ENCODE results near the gene GANAB.
"Not testable (repeated sequence)": the region's sequence is repeated elsewhere in the genome, so short reads cannot be mapped to it uniquely, and the experiment has no call there.

The GANAB gene

DNA sequence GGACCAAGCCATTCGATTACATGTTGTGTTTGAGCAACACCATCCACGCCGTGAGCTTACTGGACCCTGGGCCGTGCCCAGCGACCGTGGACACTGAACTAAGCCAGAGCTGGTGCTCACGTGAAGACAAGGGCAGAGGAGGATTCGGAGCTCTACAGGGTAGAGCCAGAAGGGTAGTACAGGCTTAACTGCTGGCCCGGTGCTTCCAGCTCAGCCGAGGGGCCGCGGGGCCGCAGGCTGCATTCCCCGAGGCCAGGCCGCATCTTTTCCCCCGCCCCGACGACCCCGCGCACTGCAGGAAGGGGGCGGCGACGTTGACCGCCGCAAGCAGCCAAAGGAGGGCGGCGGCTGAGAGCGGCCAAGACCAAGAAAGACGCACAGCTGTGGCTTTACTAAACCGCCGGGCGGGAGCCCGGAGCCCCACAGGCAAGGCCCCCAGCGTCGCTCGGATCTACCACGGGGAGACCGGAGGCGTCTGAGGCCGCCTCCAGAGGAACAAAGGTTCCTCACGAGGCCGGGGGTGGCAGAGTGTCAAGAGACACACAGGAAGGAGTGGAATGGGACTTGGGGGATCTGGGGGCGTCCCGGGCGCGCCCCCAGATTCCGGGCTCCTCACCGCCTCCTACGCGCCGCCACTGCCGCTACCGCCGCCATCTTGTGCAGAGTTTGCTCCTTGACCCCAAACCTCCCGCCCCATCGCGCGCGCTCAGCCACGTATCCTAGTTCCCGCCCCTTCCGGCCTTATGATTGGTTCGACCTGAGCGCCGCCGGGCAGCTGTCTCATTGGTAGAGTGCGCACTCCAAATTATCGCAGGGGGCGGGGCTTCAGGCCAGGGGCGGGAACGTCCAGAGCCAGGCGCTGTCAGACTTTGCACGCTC is at the start of gene GANAB:
GANAB (minus strand) TSS at position 668 of the 879 bp plus-strand sequence; CDS start at position 654, 14 bp downstream.
- DNase-seq: peak; percentile 98 to 99

DNA sequence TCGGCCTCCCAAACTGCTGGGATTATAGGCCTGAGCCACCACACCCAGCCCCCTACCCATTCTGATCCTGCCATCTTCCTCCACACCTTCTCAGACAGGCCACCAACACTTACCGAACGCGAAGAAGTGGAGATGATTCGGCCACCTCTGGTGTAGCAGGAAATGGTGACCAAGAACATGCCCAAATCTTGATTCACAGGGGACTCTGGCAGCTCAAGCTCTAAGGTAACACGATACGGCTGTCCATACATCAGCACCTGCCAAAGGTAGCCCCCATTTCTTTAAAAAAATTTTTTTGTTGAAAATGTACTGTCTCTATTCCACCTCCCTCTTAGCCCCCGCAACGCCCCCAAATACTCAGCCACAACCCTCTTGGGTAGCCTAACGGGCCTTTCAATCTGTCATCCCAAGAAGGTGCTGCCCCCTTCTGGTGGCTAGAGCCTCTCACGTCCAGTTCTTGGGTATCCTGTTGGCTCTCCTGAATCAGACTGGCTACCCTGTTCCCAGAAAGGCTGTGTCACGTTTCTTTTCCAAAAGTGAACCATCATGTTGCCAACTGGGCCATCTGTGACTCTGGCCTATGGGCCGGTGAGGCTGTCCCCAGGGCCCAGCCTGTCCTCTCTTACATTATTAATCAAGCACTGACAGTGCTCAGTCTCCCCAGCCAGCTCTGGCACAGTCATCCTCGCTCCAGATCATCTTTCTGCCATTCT is 48.2 kb upstream of the GANAB start:
- peak; percentile 78 to 83 for DNase-seq

DNA sequence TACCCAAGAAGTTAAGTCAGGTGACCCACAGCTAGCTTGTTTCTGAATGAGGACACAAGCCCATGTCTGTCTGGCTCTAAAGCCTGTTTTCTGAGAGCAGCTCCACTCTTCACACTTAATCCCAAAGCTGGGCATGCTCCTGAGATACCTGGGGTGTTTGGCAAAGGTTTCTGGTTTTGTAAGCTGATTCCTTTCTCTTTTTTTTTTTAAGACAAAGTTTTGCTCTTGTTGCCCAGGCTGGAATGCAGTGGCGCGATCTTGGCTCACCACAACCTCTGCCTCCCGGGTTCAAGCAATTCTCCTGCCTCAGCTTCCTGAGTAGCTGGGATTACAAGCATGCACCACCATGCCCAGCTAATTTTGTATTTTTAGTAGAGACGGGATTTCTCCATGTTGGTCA is 47.2 kb upstream of the GANAB start:
- DNase-seq: not testable (repeated sequence)

DNA sequence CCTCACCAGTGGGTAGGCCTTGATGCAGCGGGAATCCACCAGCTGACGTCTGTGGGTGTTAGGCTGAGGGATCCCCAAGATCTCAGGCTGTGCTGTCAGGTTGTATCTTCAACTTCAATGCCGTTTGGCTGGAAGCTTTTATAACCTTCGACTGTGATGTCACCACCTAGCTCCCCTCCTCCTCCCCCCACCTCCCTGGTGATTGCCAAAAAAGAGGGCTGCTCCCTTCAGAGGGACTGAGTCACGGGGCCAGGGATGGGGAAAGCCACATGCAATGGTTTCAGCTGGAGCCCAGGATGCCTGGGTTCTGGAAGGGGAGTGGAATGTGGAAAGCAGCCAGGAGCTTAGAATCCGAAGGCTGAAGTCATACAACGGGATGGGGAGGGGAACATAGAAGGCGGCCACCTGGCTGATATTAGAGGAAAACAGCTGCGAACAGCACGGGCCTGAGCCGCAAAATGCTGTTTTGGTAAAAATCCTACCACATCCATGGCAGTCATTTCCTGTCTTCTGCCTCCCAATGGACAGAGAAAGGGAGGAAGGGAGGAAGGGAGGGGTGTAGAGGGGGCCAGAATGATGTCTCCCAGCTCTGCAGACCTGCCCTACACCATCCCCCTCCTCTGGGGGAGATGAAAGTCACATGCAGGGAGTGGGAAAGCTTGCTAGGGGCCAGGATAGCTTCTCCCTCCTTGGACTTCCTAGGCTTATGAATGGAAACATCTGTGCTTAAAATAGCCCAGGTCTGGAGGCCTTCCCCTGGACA is 43.2 kb upstream of the GANAB start, which contains the start of gene LRRN4CL:
LRRN4CL (minus strand) TSS at position 110 of the 763 bp plus-strand sequence. CDS start 1,022 bp downstream, outside the sequence.
- DNase-seq: no peak

DNA sequence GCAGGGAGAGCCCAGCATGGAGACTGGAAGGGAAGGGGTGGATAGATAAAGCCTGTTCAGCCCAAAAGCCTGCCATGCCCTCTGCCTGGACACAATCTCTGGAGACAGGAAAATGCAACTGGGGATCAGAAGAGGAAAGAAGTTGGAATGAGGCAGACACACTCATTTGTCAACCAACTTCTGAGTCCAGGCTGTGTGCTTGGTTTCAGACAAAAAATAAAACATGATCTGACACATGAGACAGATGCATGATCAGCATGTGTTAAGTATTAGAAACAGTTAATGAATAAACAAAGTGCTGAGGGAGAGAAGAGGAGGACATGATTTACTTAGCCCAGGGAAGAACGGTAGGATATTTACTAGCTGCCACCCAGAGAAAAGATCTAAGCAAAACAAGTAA is 42.1 kb upstream of the GANAB start:
- no peak for DNase-seq

DNA sequence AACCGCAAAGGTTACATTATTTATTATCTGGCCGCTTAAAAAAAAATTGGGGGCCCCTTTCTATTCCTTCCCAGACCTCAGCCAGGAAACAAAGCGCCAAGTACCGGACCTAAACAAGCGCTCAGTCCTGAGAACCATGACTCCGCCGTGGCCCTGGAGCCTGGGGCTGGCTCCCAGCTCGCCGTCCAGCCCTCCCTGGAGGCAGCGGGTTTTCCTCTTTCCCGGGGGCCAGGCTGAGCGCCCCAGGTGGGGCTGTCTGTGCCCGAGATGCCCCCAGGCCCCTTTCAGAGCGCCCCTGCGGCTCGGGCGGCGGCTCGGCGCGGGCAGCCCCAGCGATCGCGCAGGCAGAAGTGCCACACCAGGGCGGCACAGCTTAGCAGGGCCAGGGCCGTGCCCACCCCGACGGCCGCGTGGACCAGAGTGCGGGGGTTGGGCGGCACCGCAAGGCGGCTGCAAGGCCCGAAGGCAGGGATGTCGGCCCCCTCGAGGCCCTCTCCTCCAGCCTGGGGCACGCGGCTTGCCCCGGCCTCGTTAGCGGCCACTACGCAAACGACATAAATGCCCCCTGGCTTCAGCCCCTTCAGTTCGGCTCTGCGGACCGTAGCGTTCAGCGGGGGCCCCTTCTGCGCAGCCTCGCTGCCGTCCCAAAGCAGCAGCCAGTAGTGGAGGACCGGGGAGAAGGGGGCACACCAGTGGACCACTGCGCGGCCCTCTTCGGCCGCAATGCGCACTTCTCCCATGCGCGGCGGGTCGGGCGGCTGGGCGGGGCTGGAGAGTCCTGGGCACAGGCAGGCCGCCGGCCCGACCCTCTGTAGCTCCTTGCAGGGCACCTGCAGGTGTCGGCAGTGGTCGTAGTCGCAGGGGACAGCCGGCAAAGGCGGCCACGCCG is 41.3 kb upstream of the GANAB start:
- no peak for DNase-seq

DNA sequence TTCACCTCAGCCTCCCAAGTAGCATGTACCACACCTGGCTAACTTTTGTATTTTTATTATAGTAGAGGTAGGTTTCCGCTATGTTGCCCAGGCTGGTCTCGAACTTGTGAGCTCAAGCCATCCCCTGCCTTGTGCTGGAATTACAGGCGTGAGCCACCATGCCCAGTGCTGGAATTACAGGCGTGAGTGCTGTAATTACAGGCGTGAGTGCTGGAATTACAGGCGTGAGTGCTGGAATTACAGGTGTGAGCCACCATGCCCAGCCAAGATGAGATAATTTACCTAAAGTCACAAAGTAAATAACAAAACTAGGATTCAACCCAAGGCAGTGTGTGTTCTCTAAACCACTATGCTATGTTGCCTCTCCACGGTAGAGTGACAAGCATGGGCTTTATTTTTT is 36.1 kb upstream of the GANAB start:
- no peak for DNase-seq

DNA sequence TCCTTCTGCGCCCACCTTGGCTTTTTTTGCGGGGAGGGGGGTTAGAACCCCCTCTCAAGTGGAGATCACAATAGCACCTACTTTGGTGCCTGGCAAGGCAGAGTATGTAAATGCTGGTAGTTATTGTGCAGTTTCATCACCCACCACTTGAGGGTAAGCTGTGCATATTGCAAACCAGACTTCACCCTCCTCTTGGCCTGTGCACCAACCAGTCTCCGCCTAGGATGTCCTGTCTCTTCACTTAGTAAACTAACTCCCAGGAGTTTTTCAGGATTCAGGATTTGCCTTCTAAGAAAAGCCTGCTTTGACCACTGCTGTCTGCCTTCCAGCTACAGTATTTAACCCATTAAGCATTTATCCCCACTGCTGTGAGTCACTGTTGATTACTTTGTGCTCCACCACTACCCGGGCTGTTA is 34.4 kb upstream of the GANAB start:
- peak; percentile 21 to 60 for DNase-seq

DNA sequence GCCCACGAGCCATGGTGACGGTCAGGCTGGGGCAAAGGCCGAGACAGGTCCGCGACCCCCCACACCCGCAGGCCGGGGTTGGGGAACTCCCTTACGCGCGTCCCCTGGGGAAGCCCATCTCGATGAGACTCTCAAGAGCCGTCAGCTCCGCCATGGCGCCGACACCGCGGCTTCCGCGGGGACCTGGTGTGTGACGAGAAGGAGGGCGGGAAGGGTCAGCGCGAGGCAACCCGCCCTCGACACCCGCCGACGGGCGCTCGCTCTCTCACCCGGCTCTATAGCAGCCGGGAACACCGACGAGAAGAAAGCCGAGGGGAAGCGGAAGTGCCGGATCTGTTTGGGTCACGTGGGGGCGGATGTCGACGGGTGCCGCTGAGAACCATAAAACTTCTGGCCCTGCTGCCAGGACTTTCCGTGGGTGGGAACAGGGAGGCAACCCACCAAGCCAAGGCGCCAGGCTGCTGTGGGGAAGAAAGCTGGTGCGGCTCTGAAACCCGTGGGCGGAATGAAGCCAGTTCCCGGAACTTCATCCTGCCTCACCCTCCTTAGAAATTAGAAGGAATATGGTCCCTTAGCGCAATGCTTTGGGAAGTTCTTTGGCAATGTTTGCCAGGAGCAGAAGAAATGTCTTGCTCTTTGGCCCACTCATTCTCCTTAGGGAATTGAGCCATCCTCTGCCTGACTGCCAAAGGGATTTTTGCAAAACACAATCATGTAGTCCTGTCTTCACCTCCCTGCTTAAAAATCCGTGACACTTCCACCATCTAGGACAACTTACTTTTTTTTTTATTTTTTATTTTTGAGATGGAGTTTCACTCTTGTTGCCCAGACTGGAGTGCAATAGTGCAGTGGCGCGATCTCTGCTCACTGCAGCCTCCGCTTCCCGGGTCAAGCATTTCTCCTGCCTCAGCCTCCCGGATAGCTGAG is 32.6 kb upstream of the GANAB start, which contains the start of gene UBXN1:
UBXN1 (minus strand) TSS at position 304 of the 927 bp plus-strand sequence; CDS start at position 154, 150 bp downstream.
- DNase-seq: peak; percentile 85 to 87

DNA sequence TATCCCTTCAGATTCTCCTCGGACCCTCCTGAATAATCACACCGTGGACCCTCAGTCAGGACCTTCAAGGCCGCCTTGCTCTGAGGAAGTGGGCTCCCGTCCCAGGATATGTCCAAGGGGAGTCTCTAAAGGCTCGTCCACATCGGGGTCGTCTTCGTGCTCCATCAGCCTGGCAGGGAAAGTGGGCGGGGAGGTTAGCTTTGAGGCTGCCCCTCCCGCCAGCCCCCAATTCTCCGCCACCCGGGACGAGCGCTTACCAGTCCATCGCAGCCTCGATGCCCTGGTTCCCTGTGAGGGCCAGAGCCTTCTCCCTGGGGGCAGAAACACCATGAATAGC is 32.0 kb upstream of the GANAB start:
- DNase-seq: no peak

DNA sequence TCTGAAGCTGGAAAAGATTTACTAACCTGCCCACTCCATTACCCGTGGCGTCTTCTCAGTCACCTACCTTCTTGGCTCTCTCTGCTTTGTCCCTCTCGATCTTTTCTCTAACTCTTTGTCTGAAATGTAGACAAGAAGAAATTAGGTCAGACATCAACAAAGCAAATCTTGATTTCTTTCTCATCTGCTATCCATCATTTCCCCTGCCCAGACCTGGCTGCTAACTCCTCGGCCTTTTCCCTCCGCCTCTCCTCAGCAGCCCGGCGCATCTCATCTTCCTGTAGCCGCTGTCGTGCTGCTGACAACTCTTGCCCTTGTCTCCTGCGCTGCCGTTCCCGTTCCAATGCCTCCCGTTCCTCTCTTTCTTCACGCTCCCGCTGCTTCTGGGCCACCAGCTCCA is 31.3 kb upstream of the GANAB start:
- no peak for DNase-seq

DNA sequence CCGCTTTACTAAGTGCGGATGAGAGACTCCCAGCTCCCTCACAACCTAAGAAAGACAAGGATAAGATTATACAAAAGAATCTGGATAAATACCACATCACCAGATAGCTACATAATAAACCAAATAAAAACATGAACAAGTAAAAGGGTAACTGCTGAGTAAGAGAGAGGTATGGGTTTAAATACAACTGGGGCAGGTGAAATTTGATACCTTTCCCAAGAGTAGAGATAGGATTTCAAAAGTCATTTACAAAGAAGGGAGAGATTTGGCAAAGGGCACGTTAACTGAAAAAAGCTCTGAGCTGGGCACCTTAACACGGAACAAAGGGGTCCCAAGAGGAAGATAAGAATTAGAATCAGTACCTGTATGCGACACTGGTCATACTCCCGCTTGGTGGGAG is 30.7 kb upstream of the GANAB start:
- DNase-seq: no peak

DNA sequence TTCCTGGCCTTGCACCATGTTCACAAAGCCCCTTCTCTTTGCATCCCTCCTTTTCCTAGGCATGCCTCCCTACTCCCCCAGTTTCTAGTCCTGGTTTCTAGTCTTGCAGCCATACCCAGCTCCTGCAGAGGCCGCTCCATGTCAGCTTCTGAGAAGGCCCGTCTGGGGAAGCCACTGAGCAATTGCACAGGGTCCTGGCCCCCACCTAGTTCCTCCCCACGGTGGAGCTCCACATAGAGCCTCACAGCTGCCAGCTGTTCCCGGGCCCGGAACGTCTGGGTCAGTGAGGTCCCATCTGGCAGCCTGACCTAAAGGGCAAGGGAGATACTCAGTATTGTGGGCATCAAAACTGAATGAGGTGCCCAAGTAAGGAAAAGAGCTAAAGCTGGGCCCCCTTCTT is 30.3 kb upstream of the GANAB start:
- no peak for DNase-seq

DNA sequence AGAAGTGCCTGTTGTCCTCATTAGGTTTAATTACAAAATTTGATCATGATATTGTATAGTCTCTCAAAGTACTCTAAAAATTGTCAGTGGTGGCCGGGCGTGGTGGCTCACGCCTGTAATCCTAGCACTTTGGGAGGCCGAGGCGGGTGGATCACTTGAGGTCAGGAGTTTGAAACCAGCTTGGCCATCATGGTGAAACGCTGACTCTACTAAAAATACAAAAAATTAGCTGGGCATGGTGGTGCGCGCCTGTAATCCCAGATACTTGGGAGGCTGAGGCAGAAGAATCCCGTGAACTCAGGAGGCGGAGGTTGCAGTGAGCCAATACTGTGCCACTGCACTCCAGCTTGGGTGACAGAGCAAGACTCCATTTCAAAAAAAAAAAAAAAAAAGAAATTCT is 29.0 kb upstream of the GANAB start:
- DNase-seq: not testable (repeated sequence)

DNA sequence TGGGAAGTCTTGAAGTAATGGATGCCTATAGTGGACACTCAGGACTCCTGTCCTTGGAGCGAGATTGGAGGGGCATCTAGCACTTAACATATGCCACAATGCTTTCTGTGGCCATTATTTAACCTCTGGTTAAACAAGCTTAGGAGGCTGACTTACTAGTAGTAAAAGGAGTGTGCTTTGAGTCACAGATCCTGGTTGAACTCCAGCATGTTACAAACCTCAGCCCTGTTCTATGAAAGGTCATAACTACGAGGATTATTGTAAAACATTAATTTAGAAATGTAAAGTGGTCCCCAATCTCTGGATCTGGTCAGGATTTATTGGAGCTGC is 26.7 kb upstream of the GANAB start:
- DNase-seq: no peak

DNA sequence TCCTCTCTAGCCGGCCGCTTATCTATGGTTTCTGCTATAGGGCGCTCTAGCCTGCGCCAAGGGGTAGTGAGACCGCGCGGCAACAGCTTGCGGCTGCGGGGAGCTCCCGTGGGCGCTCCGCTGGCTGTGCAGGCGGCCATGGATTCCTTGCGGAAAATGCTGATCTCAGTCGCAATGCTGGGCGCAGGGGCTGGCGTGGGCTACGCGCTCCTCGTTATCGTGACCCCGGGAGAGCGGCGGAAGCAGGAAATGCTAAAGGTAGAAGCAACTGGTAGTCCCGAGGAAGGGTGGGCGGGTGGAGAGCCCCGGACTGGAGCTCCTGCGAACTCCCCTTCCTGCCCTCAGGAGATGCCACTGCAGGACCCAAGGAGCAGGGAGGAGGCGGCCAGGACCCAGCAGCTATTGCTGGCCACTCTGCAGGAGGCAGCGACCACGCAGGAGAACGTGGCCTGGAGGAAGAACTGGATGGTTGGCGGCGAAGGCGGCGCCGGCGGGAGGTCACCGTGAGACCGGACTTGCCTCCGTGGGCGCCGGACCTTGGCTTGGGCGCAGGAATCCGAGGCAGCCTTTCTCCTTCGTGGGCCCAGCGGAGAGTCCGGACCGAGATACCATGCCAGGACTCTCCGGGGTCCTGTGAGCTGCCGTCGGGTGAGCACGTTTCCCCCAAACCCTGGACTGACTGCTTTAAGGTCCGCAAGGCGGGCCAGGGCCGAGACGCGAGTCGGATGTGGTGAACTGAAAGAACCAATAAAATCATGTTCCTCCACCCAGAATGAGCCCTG is 25.4 kb upstream of the GANAB start, which contains the start of the genes LBHD1 and UQCC3:
LBHD1 (minus strand) TSS at position 660 of the 782 bp plus-strand sequence. CDS start 2,236 bp downstream, outside the sequence.
UQCC3 (plus strand) TSS at position 66 of the 782 bp plus-strand sequence; CDS start at position 139, 73 bp downstream.
- peak; percentile 75 to 84 for DNase-seq

DNA sequence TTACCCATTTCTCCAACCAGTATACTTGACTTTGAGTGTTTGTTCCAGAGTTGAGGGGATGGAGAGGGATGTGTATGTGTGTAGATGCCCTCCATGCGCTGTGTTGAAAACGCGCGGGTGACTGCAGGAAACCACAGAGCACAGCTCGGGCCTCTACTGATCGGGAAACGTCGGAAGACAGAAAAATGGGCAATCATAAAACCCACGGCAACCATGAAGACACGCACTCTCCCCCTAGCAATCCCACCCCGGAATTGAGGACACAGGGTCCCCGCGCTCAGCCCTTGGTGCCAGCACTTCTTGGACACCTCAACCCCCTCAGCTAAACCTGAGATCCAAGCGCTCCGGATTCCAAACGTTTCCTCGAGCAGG is 24.8 kb upstream of the GANAB start:
- DNase-seq: no peak

DNA sequence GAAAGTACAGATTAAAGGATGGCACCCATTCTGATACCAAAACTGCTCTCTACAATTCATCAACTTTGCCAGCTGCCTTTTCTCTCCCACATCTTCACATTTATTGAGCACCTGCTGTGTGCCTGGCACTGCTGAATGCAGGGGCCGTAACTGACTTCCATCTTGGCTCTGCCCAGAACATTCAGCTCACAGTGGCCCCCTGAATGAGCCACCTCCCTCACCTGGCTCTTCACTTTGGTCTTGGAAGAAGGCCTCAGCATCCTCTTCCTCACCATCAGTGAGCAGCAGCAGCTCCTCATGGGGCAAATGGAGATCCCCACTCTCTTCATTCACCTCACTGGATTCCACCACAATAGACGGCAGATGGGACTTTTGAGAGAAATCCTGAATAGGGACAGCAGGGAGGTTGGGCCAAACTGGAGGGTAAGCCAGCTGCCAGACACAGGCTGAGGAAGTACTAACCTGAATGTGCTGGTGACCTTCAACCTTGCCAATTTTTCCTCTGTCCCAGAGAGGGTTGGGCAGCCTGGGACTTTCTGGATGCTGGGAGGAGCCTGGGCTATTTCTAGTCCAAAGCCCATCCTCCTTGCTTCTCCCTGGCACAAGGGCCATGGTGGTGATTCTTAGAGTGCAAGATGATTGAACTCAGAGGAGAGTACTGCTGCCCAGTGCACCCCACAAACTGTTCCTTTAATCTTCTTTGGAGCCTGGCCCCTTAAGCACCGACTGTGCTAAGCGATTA is 23.2 kb upstream of the GANAB start:
- DNase-seq: no peak

DNA sequence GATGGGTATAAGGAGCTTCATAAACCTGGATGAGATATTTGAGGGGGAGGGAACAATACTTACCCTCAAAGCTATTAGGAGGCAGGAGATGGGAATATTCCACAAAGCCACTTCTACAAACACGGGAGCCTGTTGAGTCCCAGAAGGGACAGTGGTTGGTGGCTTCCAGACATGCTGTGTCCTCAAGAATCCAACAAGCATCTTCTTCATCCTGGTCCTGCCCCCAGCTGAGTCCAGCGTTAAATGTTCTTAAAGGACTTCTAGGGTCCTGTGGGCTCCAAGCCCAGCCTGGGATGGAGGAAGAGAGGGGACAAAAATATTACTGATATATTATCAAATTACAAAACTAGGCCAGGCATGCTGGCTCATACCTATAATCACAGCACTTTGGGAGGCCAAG is 21.0 kb upstream of the GANAB start:
- no peak for DNase-seq

Data from CD4-positive, alpha-beta T cell treated with Interleukin-1 beta for 1 hour (primary cell).